Activated CD8-positive, alpha-beta memory T cell treated with anti-CD3 and anti-CD28 coated beads, Interleukin-2, amount 50 U/mL, for 24 hours (primary cell): ENCODE measurements around the gene IQSEC3.
"Not testable (repeated sequence)": the region's sequence is repeated elsewhere in the genome, so short reads cannot be mapped to it uniquely, and the experiment has no call there.

Source experiments
- DNase-seq: peaks from one replicate; pipeline ENCODE4 v3.0.0-alpha.2; 2020; ENCODE audit errors: extremely low read depth

The IQSEC3 gene

GRCh38 chr12:214003-214741 lies 147.6 kb downstream of the IQSEC3 start, which contains the start of gene SLC6A12:
Gene SLC6A12 (minus strand): TSS chr12:214157. CDS start chr12:209986, 4,171 bp downstream.
- DNase-seq: no peak

GRCh38 chr12:215116-215515 lies 148.5 kb downstream of the IQSEC3 start:
- DNase-seq: no peak

DNA sequence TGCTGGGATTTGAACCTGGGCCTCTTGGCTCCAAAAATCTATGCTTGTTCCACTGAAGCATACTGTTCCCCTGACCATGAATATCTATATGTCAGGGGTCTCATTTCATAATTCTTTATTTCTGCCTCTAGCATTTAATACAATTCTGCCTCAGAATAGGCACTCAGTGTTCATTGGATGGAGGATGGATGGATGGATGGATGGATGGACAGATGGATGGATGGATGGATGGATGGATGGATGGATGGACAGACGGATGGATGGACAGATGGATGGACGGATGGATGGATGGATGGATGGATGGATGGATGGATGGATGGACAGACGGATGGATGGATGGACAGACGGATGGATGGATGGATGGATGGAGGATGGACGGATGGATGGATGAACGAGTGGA lies 150.5 kb downstream of the IQSEC3 start:
- DNase-seq: not testable (repeated sequence)

DNA sequence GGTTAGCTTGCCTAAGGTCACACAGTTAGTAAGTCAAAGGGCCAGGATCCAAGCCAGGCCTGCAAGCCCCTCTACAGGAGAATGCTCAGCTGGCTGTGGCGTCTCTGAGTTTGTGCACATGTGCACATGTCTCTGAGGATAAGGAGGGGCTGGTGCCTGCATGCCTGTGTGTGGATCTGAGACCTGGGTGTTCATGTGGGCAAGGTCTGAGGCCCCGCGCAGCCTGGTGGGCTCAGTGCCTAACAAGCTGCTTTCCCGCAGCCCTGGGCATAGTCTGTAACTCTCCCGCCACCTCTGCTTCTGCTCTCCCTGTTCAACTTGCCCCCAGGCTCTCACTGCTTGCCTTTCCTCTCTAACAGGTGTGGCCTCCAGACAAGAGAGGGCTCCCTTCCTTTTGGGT lies 151.7 kb downstream of the IQSEC3 start:
- DNase-seq: no peak

DNA sequence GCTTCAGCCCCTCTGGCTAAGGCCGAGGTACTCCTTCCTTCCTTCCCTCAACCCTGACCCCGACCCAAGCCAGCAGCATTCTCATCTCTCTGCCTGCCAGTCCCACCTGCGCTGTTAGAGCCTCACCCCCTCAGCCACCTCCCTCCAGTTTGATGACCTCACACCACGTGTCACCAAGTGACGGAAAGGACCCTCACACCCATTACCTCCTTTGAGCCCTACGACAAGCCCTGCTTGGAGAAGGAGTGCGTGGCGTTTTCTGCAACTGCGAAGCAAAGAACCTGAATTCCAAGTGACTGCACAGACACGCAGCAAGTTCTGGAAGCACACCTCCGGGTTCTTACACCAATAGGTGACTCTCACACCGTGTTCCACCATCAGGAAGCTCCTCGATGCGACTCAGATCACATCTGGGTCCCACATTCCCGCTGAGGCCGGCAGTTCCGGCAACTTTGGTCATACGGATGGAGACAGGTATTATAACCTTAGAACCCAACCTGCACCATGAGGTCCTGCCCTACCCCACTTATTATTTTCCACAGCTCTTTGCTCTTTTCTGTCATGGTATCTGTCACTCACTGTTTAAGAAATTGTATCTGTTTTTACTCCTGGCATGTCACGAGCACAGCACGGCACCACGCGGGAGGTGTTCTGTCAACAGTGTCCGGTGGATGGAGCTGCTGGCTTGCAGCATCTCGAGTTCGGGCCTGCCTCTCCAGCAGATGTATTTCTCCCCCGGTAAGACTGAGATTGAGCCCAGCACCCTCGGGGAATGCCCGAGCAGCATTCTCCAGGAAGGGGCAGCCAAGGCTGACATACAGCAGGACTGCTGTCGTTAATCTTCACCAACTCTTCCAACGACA lies 152.4 kb downstream of the IQSEC3 start:
- no peak for DNase-seq

DNA sequence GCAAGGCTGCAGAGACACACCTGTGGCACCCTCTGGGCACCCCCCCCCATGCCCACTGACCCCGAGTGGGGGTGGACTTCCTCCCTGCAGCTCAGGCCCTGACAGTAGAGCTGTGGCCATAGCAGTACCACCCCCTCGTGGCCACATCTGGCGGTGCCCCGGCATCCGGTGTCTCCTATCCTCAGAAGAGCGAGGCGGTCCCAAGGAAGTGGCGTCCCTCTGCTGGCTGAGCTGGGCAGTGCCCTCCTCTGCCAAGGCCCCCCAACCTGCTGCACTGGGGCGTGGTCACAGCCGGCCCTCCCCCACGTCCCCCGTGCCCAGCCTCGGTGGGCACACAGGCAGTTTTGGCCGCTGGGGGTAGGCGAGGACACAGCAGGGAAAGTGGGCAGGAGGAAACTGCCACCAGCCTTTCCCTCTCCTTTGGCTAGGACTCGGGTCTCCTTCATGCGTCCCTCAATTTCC lies 153.4 kb downstream of the IQSEC3 start:
- DNase-seq: peak; percentile 15

DNA sequence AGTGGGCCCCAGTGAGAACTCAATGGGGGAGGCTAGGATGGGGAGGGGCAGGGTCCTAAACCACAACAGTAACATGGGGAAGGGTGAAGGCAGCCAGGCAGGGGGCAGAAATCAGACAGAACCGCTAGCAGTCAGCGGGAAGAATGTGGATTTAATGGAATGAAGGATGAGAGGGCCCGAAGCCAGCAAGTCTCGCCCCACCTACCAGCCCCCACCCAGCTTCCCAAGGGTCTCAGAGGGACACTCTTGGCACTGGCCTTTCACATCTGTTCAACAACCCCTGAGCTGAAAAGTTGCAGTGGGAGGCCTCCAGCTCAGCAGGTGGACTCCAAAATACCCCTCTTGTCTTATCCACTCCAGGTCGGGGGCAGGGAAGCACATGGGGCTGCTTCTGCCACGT lies 153.9 kb downstream of the IQSEC3 start:
- no peak for DNase-seq

DNA sequence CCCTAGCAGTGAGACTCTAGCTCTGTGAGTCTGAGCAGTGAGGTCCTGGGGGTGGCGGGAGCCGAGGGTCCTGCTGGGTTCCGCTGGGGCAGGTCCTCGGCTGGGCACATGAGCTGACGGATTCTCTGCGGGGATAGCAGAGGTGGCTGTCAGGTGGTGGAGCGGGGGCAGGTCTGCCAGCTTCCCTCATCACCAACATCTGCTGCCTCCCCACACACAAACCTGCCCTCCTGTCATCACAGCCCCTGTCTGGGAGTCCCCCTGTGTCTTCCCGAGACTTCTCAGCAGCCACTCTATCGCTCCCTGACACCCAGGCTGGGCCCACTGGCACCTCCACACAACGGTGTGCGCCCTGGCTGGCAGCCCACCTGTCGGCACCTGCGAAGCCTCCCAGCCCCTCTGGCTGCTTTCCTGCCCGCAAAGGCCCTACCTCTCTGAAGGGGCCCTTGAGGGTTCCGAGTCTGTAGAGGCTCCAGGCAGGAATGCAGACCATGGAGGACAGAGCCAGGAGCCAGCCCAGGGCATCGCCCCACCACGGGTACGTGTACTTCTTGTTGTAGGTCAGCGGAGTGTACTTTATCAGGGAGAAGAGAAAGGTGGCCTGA lies 154.5 kb downstream of the IQSEC3 start:
- DNase-seq: no peak

DNA sequence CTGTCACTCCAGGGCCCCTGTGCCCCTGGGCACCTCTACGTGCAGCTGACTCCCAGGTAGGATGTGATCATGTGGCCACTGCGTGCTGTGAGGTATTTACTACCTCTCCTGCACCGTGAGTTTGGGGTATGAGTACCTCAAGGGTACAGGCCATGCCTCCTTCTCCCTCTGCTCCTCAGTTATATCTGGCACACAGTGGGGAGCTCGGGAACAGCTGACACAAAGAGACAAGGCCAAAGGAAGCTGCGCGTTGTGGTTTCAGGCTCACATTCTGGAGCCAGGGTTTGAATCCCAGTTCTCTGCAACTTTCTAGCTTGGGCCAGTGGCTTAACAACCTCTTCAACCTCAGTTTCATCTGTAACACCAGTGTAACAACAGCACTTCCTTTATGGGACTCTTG lies 155.2 kb downstream of the IQSEC3 start:
- no peak for DNase-seq

- no peak for DNase-seq
Observed at GRCh38 chr12:223841-224240, 157.3 kb downstream of the IQSEC3 start.

DNA sequence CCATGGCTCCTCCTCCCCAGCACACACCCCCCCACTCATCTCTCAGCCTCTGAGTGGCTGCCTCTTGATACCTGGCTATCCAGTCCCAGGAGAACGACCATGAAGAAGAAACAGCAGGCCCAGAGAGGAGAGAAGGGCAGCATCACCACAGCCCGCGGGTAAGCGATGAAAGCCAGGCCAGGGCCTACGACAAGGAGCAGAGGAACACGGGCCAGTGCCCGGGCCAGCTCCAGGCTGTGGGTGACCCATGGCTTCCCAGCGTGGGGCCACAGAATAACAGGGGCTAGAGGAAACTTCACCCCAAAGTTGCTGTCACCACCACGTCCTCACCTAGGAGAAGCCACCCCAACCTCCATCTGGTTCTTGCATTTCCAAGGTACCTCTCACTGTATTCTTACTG lies 157.8 kb downstream of the IQSEC3 start:
- DNase-seq: no peak

GRCh38 chr12:225012-225411 lies 158.4 kb downstream of the IQSEC3 start:
- no peak for DNase-seq

DNA sequence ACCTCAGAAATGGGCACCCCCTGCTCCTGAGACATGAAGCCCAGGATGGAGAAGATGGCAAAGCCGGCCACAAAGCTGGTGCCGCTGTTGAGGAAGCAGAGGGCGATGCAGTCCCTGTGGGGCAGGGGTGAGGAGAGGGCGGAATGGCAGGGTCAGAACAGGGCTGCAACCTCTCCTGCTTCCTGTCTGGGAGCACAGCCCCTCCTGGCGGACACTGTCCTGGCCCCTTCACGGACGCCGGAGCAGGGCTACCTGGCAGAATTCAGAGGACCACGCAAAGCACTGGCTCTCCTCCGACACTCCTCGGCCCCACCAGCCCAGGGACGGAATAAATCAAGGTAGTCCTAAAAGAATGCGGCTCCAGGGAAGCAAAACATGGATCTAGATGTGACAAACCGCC lies 159.8 kb downstream of the IQSEC3 start:
- DNase-seq: no peak

- DNase-seq: no peak
Observed at GRCh38 chr12:227286-227915, 160.8 kb downstream of the IQSEC3 start.
